Measurements from ENCODE around the gene CCDC91.
"Not testable (repeated sequence)": the region's sequence is repeated elsewhere in the genome, so short reads cannot be mapped to it uniquely, and the experiment has no call there.

CCDC91 gene

GRCh38 chr12:28457785-28458184, 267.5 kb downstream of the CCDC91 start:
- DNase-seq (ENCODE audit: low read depth in 2 of 2), result no peak

GRCh38 chr12:28459481-28459880, 269.2 kb downstream of the CCDC91 start:
- no peak for DNase-seq (ENCODE audit: low read depth in 2 of 2)

GRCh38 chr12:28460420-28461130, 270.3 kb downstream of the CCDC91 start:
- no peak for DNase-seq (ENCODE audit: low read depth in 2 of 2)

- DNase-seq (ENCODE audit: low read depth in 2 of 2), result no peak
These were observed 273.1 kb downstream of the CCDC91 start for GRCh38 chr12:28463396-28463795.

GRCh38 chr12:28471762-28472161, 281.5 kb downstream of the CCDC91 start:
- not testable (repeated sequence) for DNase-seq (ENCODE audit: low read depth in 2 of 2)

GRCh38 chr12:28476206-28476605, 285.9 kb downstream of the CCDC91 start:
- DNase-seq (ENCODE audit: low read depth in 2 of 2), result not testable (repeated sequence)

GRCh38 chr12:28479097-28479496, 288.8 kb downstream of the CCDC91 start:
- not testable (repeated sequence) for DNase-seq (ENCODE audit: low read depth in 2 of 2)

GRCh38 chr12:28479683-28480082, 289.4 kb downstream of the CCDC91 start:
- DNase-seq (ENCODE audit: low read depth in 2 of 2), result no peak

GRCh38 chr12:28484156-28484555, 293.9 kb downstream of the CCDC91 start:
- no peak for DNase-seq (ENCODE audit: low read depth in 2 of 2)

- DNase-seq (ENCODE audit: low read depth in 2 of 2), result no peak
These were observed 296.3 kb downstream of the CCDC91 start for GRCh38 chr12:28486521-28486920.

GRCh38 chr12:28489246-28489645, 299.0 kb downstream of the CCDC91 start:
- DNase-seq (ENCODE audit: low read depth in 2 of 2), result no peak

GRCh38 chr12:28497889-28498411, 307.7 kb downstream of the CCDC91 start:
- no peak for DNase-seq (ENCODE audit: low read depth in 2 of 2)

- DNase-seq (ENCODE audit: low read depth in 2 of 2), result no peak
These were observed 308.6 kb downstream of the CCDC91 start for GRCh38 chr12:28498850-28499249.

- DNase-seq (ENCODE audit: low read depth in 2 of 2), result no peak
These were observed 310.2 kb downstream of the CCDC91 start for GRCh38 chr12:28500373-28501024.

- DNase-seq (ENCODE audit: low read depth in 2 of 2), result no peak
These were observed 316.0 kb downstream of the CCDC91 start for GRCh38 chr12:28506271-28506670.

- DNase-seq (ENCODE audit: low read depth in 2 of 2), result no peak
These were observed 316.8 kb downstream of the CCDC91 start for GRCh38 chr12:28507033-28507432.

- no peak for DNase-seq (ENCODE audit: low read depth in 2 of 2)
These were observed 317.6 kb downstream of the CCDC91 start for GRCh38 chr12:28507867-28508266.

- DNase-seq (ENCODE audit: low read depth in 2 of 2), result no peak
These were observed 322.1 kb downstream of the CCDC91 start for GRCh38 chr12:28512406-28512805.

- DNase-seq (ENCODE audit: low read depth in 2 of 2), result no peak
These were observed 322.6 kb downstream of the CCDC91 start for GRCh38 chr12:28512876-28513275.

- no peak for DNase-seq (ENCODE audit: low read depth in 2 of 2)
These were observed 323.7 kb downstream of the CCDC91 start for GRCh38 chr12:28513983-28514382.

GRCh38 chr12:28517101-28517500, 326.8 kb downstream of the CCDC91 start:
- DNase-seq (ENCODE audit: low read depth in 2 of 2), result no peak

- no peak for DNase-seq (ENCODE audit: low read depth in 2 of 2)
These were observed 337.5 kb downstream of the CCDC91 start for GRCh38 chr12:28527631-28528249.

GRCh38 chr12:28535216-28535615, 345.0 kb downstream of the CCDC91 start:
- no peak for DNase-seq (ENCODE audit: low read depth in 2 of 2)

All from stimulated activated CD4-positive, alpha-beta T cell treated with anti-CD3 and anti-CD28 coated beads, Interleukin-15, amount 100 ng/mL, for 48 hours (primary cell).